ENCODE data around the gene EPN1. TPM values are rescaled to one million over a fixed set of nuclear protein-coding genes. Genes with fewer than 3 reads are reported as not detected.

The EPN1 gene
- total and polyA plus RNA-seq, 2 of the 13 experiments (the other 11 are each of a cell fraction or from before 2014, with no cell fraction given): 28.9 to 31.7 TPM

GRCh38 chr19:55674841-55675660 is at the start of gene EPN1 (continued):
- TF ChIP-seq ZHX2 (IDR thresholded peaks at IDR 0.05; ENCODE audit: low read depth): peak; percentile 87
- TF ChIP-seq ZHX2 (CRISPR knock-in tag; IDR thresholded peaks at IDR 0.05; ENCODE audit: borderline replicate concordance): peak; percentile 60; the same call in 1 of the 2 replicates
- peak; percentile 94 for TF ChIP-seq SAP130 (CRISPR knock-in tag; IDR thresholded peaks at IDR 0.05; ENCODE audit: low read depth)
- 0 out of 2 replicates have a peak, but pooled peaks have one; percentile 21 for TF ChIP-seq SMAD3 (CRISPR knock-in tag; IDR thresholded peaks at IDR 0.05)
- TF ChIP-seq XRCC5 (optimal IDR thresholded peaks at IDR 0.05; ENCODE audit: low read length): no peak
- TF ChIP-seq ZFY (CRISPR knock-in tag; IDR thresholded peaks at IDR 0.05): peak; percentile 89
- peak; percentile 81 for TF ChIP-seq SKI (IDR thresholded peaks at IDR 0.05; ENCODE audit: partially characterized antibody)
- no peak for TF ChIP-seq SOX5 (CRISPR knock-in tag; IDR thresholded peaks at IDR 0.05; ENCODE audit: borderline replicate concordance)
- 0 out of 2 replicates have a peak, but pooled peaks have one; percentile 31 for TF ChIP-seq PRDM10 (CRISPR knock-in tag; IDR thresholded peaks at IDR 0.05; ENCODE audit: low read depth)
- TF ChIP-seq PAX8 (CRISPR knock-in tag; IDR thresholded peaks at IDR 0.05; ENCODE audit: borderline replicate concordance): 0 out of 2 replicates have a peak, but pooled peaks have one; percentile 72
- no peak; the same call in 1 of the 2 replicates for TF ChIP-seq ZNF234 (CRISPR knock-in tag; conservative IDR thresholded peaks at IDR 0.05)
- TF ChIP-seq HOXA3 (CRISPR knock-in tag; IDR thresholded peaks at IDR 0.05): peak; percentile 97
- no peak for TF ChIP-seq ZBTB33 (CRISPR knock-in tag; IDR thresholded peaks at IDR 0.05)
- TF ChIP-seq ERF (CRISPR knock-in tag; IDR thresholded peaks at IDR 0.05): peak; percentile 58; the same call in 1 of the 2 replicates
